NCI-H2196 (cell line): ENCODE data around the gene RPL35A.
"Not testable (repeated sequence)": the region's sequence is repeated elsewhere in the genome, so short reads cannot be mapped to it uniquely, and the experiment has no call there.

Source experiments
- DNase-seq: peaks from one replicate; lab custom pipeline; 2025; ENCODE audit not compliant: unreplicated experiment; lab: John Stamatoyannopoulos, UW

The RPL35A gene

GRCh38 chr3:197951392-197951990 is 1.5 kb downstream of the RPL35A start:
- DNase-seq = no peak

GRCh38 chr3:197952440-197952839 is 2.5 kb downstream of the RPL35A start:
- DNase-seq = no peak

- DNase-seq = no peak
These were observed 3.3 kb downstream of the RPL35A start for GRCh38 chr3:197953325-197953724.

GRCh38 chr3:197953881-197954280 is 3.9 kb downstream of the RPL35A start:
- no peak for DNase-seq

GRCh38 chr3:197955892-197956477 is 6.0 kb downstream of the RPL35A start:
- DNase-seq = no peak

GRCh38 chr3:197956626-197956988 is 6.6 kb downstream of the RPL35A start:
- no peak for DNase-seq

- no peak for DNase-seq
These were observed 7.8 kb downstream of the RPL35A start for GRCh38 chr3:197957790-197958133.

- DNase-seq = no peak
These were observed 8.4 kb downstream of the RPL35A start for GRCh38 chr3:197958346-197958745.

- not testable (repeated sequence) for DNase-seq
These were observed 8.9 kb downstream of the RPL35A start for GRCh38 chr3:197958848-197959247.

- DNase-seq = no peak
These were observed 9.5 kb downstream of the RPL35A start for GRCh38 chr3:197959500-197959890.

GRCh38 chr3:197959891-197960693 is 10.1 kb downstream of the RPL35A start, which contains the start of gene LMLN:
TSS of gene LMLN (plus strand) at chr3:197960217. CDS start at chr3:197960246, 29 bp downstream.
- DNase-seq = peak; percentile 100

GRCh38 chr3:197960694-197961581 is 10.9 kb downstream of the RPL35A start:
- no peak for DNase-seq

- no peak for DNase-seq
These were observed 11.6 kb downstream of the RPL35A start for GRCh38 chr3:197961582-197961945.

GRCh38 chr3:197963019-197963637 is 13.1 kb downstream of the RPL35A start:
- no peak for DNase-seq

GRCh38 chr3:197967337-197967989 is 17.5 kb downstream of the RPL35A start:
- not testable (repeated sequence) for DNase-seq

- no peak for DNase-seq
These were observed 20.6 kb downstream of the RPL35A start for GRCh38 chr3:197970588-197970987.

GRCh38 chr3:197974016-197974415 is 24.0 kb downstream of the RPL35A start:
- DNase-seq = no peak

- DNase-seq = no peak
These were observed 25.3 kb downstream of the RPL35A start for GRCh38 chr3:197975311-197975710.

GRCh38 chr3:197983076-197983475 is 33.1 kb downstream of the RPL35A start:
- no peak for DNase-seq

GRCh38 chr3:197989651-197990050 is 39.7 kb downstream of the RPL35A start:
- DNase-seq = no peak
